K562 (cell line): ENCODE results near the gene CTNNB1. TPM values are rescaled to one million over a fixed set of nuclear protein-coding genes. Genes with fewer than 3 reads are reported as not detected.
A peak's percentile ranks its signal among the peaks of the same experiment; 100 is the strongest.

ENCODE experiments used
- BRF2 ChIP-seq: IDR thresholded peaks from 3 replicates; pipeline ENCODE4 v1.6.1; 2011; ENCODE audit warnings: borderline replicate concordance, mild to moderate bottlenecking; ENCODE audit not compliant: insufficient read length, insufficient read depth
- CGGBP1 ChIP-seq: fragments of 250-450 bp; sonication (Bioruptor Pico); IDR thresholded peaks from 2 replicates; pipeline ENCODE4 v1.9.0; 2021; ENCODE audit warnings: mild to moderate bottlenecking
- ELF2 ChIP-seq: fragments of 250-450 bp; sonication (Bioruptor Pico); IDR thresholded peaks from 2 replicates; pipeline ENCODE4 v1.5.0; 2021; ENCODE audit warnings: mild to moderate bottlenecking
- FOXK1 ChIP-seq: sonication (generic); formaldehyde crosslinking; IDR thresholded peaks from 2 replicates; pipeline ENCODE4 v1.8.0; 2022; ENCODE audit warnings: missing genetic modification reagents, mild to moderate bottlenecking, borderline replicate concordance
- GABPB2 ChIP-seq: fragments of 250-450 bp; sonication (Bioruptor Pico); conservative IDR thresholded peaks from 2 replicates; pipeline ENCODE4 v1.5.1; 2021; ENCODE audit warnings: mild to moderate bottlenecking
- HNRNPH1 ChIP-seq: fragments of 200-400 bp; formaldehyde crosslinking; optimal IDR thresholded peaks from 2 replicates; pipeline ENCODE3; 2017; ENCODE audit warnings: low read depth, mild to moderate bottlenecking, low read length, moderate library complexity
- LCOR ChIP-seq: sonication (generic); formaldehyde crosslinking; IDR thresholded peaks from 2 replicates; pipeline ENCODE4 v1.8.0; 2022; ENCODE audit warnings: mild to moderate bottlenecking, missing genetic modification reagents
- MAFK ChIP-seq: IDR thresholded peaks from 2 replicates; pipeline ENCODE4 v1.6.1; 2011; ENCODE audit warnings: low read length, improper control_type of control experiment
- MXD1 ChIP-seq: fragments of 250-450 bp; sonication (Bioruptor Pico); IDR thresholded peaks from 2 replicates; pipeline ENCODE4 v1.8.0; 2021; ENCODE audit warnings: borderline replicate concordance, mild to moderate bottlenecking, moderate library complexity; ENCODE audit not compliant: poor library complexity, severe bottlenecking
- NCOA4 ChIP-seq: fragments of 450-650 bp; IDR thresholded peaks from 2 replicates; pipeline ENCODE4 v1.6.1; 2018; ENCODE audit warnings: mild to moderate bottlenecking; ENCODE audit not compliant: partially characterized antibody
- NELFE ChIP-seq: IDR thresholded peaks from 2 replicates; pipeline ENCODE4 v1.6.1; 2011; ENCODE audit warnings: mild to moderate bottlenecking; ENCODE audit not compliant: insufficient read depth, insufficient read length
- RERE ChIP-seq: sonication (generic); formaldehyde crosslinking; IDR thresholded peaks from 2 replicates; pipeline ENCODE4 v1.8.0; 2023; ENCODE audit warnings: missing genetic modification reagents, mild to moderate bottlenecking, borderline replicate concordance
- SAFB2 ChIP-seq: fragments of 200-400 bp; formaldehyde crosslinking; IDR thresholded peaks from 2 replicates; pipeline ENCODE4 v1.6.1; 2018; ENCODE audit warnings: borderline replicate concordance, low read length, low read depth, moderate library complexity; ENCODE audit not compliant: severe bottlenecking
- SIN3B ChIP-seq: fragments of 450-650 bp; IDR thresholded peaks from 2 replicates; pipeline ENCODE4 v1.6.1; 2017; ENCODE audit warnings: low read depth, mild to moderate bottlenecking, moderate library complexity
- TAL1 ChIP-seq: fragments of 450-650 bp; IDR thresholded peaks from 2 replicates; pipeline ENCODE4 v1.6.1; 2016; ENCODE audit warnings: mild to moderate bottlenecking
- ZBTB8A ChIP-seq: fragments of 450-650 bp; IDR thresholded peaks from 2 replicates; pipeline ENCODE4 v1.6.1; 2018; ENCODE audit warnings: mild to moderate bottlenecking, moderate library complexity; ENCODE audit not compliant: partially characterized antibody
- ZNF518B ChIP-seq: fragments of 250-450 bp; sonication (Bioruptor Pico); IDR thresholded peaks from 2 replicates; pipeline ENCODE4 v1.5.0; 2021; ENCODE audit warnings: mild to moderate bottlenecking, moderate library complexity
- polyA plus RNA-seq, 8 experiments: library from polyadenylated mRNA; depleted of rRNA in 4 of 8; stranded (reverse) in 5 of 8; unstranded in 3 of 8; fragments of >200 nt; fragmentation: Nextera tagmentation in 2 of 8; fragmentation: Illumina TruSeq in 1 of 8; extraction: Ambion mirVana in 2 of 8; extraction: Trizol in 1 of 8; gene quantifications; 2 replicates each; pipeline versions ENCODE4 v1.2.1 to v1.2.3, GENCODE V29; 2011 to 2014; ENCODE audit warnings: inconsistent platforms in 1 of 8, missing spikeins in 1 of 8
- total RNA-seq, 7 experiments: library from RNA; depleted of rRNA in 6 of 7; stranded (reverse); fragments of >200 nt in 6 of 7; fragmentation: Illumina TruSeq in 2 of 7; extraction: Trizol in 2 of 7; gene quantifications; 2 replicates each; pipeline versions ENCODE4 v1.2.1 to v1.2.3, GENCODE V29; 2011 to 2021; ENCODE audit warnings: low replicate concordance in 1 of 7

Gene CTNNB1
- total and polyA plus RNA-seq, 9 of the 15 experiments (the other 6 are each of a cell fraction or from before 2014, with no cell fraction given) = 44.3 to 193 (median 154) TPM

GRCh38 chr3:41267975-41268640, 68.8 kb downstream of the CTNNB1 start (continued):
- TF ChIP-seq ZNF518B (CRISPR knock-in tag) (no peak), HNRNPH1 (no peak), FOXK1 (CRISPR knock-in tag) (no peak), ELF2 (no peak), MXD1 (CRISPR knock-in tag) (no peak), ZBTB8A (no peak), SAFB2 (no peak), LCOR (CRISPR knock-in tag) (no peak), NCOA4 (no peak), NELFE (no peak), MAFK (peak; percentile 97), SIN3B (no peak), CGGBP1 (CRISPR knock-in tag) (no peak), RERE (CRISPR knock-in tag) (no peak), TAL1 (peak; percentile 40; the same call in 1 of the 2 replicates), BRF2 (no peak), GABPB2 (CRISPR knock-in tag) (no peak)
